Adipocyte (in vitro differentiated cells): Measurements from ENCODE around the gene CS.

Experiments
- DNase-seq: peaks from one replicate; pipeline ENCODE4 v3.0.0-alpha.2; 2015; ENCODE audit warnings: low read depth
- H3K27me3 ChIP-seq: replicated peaks from 2 replicates; pipeline ENCODE4 v1.7.0; 2013; ENCODE audit warnings: mild to moderate bottlenecking, low read length, moderate library complexity; ENCODE audit not compliant: control insufficient read depth, insufficient read depth
- H3K36me3 ChIP-seq: 2 replicates; pipeline ENCODE4 v1.7.0; 2013; ENCODE audit warnings: low read length, mild to moderate bottlenecking, moderate library complexity; ENCODE audit not compliant: control insufficient read depth, insufficient read depth, severe bottlenecking
- H3K4me1 ChIP-seq: 2 replicates; pipeline ENCODE4 v1.7.0; 2013; ENCODE audit warnings: mild to moderate bottlenecking, low read length, moderate library complexity; ENCODE audit not compliant: control insufficient read depth, insufficient read depth
- H3K4me3 ChIP-seq: 2 replicates; pipeline ENCODE4 v1.7.0; 2013; ENCODE audit warnings: mild to moderate bottlenecking, low read length, moderate library complexity
- H3K9ac ChIP-seq: 2 replicates; pipeline ENCODE4 v1.7.0; 2013; ENCODE audit warnings: mild to moderate bottlenecking, low read length, moderate library complexity
- H3K9me3 ChIP-seq: 2 replicates; pipeline ENCODE4 v1.7.0; 2013; ENCODE audit warnings: mild to moderate bottlenecking, low read length, moderate library complexity; ENCODE audit not compliant: control insufficient read depth

The CS gene

DNA sequence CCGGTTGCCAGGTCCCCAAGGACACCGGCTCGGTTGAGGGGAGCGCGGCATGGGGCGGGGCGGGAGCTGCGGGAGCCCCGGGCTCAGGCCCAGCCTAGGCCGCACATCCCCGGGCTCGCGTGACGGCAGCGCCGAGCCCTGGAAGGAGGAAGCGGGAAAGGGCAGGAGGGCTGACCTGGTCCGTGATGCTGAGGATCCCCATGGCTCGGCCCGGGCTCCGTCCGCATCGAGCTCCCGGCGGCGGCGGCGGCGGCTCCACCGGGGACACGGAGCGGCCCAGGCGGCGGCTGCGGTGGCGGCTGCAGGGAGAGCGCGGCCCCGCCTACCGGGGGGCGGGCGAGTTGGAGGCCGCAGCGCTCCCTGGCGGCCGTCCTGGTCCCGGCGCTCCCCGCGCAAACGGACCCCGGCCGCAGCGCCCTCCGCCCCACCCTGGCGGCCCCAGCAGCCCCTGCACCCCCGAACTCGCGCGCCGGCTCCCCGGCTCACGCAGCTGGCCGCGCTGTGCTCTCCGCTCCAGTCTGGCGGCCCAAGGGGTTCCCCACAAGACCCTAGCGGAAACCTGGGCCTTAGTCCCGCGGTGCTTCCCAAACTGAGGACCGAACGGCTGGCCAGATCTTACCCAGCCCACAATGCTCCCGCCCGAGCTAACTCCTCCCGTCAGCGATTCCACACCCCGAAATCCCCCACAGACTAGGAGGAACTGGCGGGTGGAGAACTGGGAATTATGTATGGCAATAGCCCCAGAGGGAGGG lies 41.9 kb downstream of the CS start, which contains the start of gene ANKRD52:
TSS of gene ANKRD52 (minus strand) at position 317 of the 752 bp plus-strand sequence. CDS start at position 202, 115 bp downstream.
- H3K36me3 ChIP-seq: peaks cover 30% of the 10 kb centered on the region
- H3K27me3 ChIP-seq: no peaks in the 10 kb centered on the region
- no peaks in the 10 kb centered on the region for H3K9me3 ChIP-seq
- H3K9ac ChIP-seq: peak within 1 kb of the TSS; percentile 92
- H3K4me1 ChIP-seq: peaks cover 36% of the 10 kb centered on the region
- H3K4me3 ChIP-seq: peak within 1 kb of the TSS; percentile 86
- peak; percentile 95 for DNase-seq

DNA sequence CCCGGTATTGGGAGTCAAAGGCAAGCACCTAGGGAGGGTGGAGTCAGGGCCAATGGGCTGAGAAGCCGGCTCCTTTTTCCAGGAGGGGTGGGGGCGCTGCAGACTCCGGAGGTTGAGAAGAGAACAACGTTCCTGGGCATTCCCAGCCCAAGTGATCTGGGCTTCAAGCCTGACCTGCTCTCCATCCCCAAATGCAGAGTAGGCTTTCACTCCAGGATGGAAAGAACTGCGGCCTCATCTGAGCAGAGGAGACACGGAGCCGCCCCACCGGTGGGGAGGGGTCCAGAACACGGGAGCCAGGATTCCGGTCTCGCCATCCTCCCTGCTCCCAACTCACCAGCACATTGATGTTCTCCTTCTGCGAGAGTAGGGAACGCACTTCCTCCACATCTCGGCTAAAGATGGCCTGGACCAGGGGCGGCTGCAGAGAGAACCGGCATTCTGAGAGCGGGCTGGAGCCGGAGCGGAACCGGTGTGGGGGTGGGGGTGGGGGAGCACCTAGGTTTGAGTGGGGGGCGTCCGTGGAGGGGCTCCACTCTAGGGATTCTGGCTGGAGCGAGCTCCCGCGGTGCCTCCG lies 42.6 kb downstream of the CS start:
- H3K36me3 ChIP-seq: peaks cover 37% of the 10 kb centered on the region
- H3K27me3 ChIP-seq: no peaks in the 10 kb centered on the region
- H3K4me3 ChIP-seq: peak overlapping the region; percentile 86
- H3K4me1 ChIP-seq: peaks cover 36% of the 10 kb centered on the region
- no peaks in the 10 kb centered on the region for H3K9me3 ChIP-seq
- DNase-seq: peak; percentile 60
- peak overlapping the region; percentile 92 for H3K9ac ChIP-seq

- no peaks in the 10 kb centered on the region for H3K27me3 ChIP-seq
- peaks cover 42% of the 10 kb centered on the region for H3K36me3 ChIP-seq
- H3K4me1 ChIP-seq: peaks cover 35% of the 10 kb centered on the region
- no peaks in the 10 kb centered on the region for H3K9me3 ChIP-seq
- peak overlapping the region; percentile 92 for H3K9ac ChIP-seq
- peak overlapping the region; percentile 86 for H3K4me3 ChIP-seq
- DNase-seq: no peak
These were observed 43.1 kb downstream of the CS start for GRCh38 chr12:56257071-56257470.

- Histone ChIP-seq H3K4me1 (peaks cover 29% of the 10 kb centered on the region), H3K4me3 (peak overlapping the region; percentile 86), H3K9ac (peak overlapping the region; percentile 92), H3K36me3 (peaks cover 48% of the 10 kb centered on the region), H3K9me3 (no peaks in the 10 kb centered on the region), H3K27me3 (no peaks in the 10 kb centered on the region)
- DNase-seq: peak; percentile 59
These were observed 43.7 kb downstream of the CS start for GRCh38 chr12:56256326-56256960.

- no peak for DNase-seq
- peaks cover 53% of the 10 kb centered on the region for H3K36me3 ChIP-seq
- H3K9me3 ChIP-seq: no peaks in the 10 kb centered on the region
- no peaks in the 10 kb centered on the region for H3K27me3 ChIP-seq
- H3K9ac ChIP-seq: peak overlapping the region; percentile 92
- H3K4me1 ChIP-seq: peaks cover 26% of the 10 kb centered on the region
- peak overlapping the region; percentile 86 for H3K4me3 ChIP-seq
These were observed 44.5 kb downstream of the CS start for GRCh38 chr12:56255671-56256070.

DNA sequence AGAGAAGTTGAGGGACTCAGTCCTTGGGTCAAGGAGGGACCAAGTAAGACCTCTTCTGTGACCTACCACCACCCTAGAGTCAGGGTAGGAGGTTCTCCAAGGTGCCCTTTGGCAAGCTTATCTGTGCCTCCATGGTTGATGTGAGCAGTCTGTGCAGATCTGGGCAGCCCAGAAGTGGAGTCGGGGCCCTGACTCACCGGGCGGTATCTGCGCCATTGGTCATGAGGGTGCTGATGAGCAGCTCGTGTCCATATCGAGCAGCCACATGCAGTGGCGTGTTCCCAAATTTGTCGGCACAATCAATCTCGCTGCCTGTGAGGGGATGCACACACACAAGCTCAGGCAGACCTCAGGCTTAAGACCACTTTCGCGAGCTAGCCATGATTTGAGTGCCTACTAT lies 47.0 kb downstream of the CS start:
- DNase-seq: no peak
- no peak overlapping the region for H3K4me3 ChIP-seq
- peaks cover 20% of the 10 kb centered on the region for H3K4me1 ChIP-seq
- H3K9ac ChIP-seq: no peak overlapping the region
- H3K36me3 ChIP-seq: peaks cover 76% of the 10 kb centered on the region
- H3K9me3 ChIP-seq: no peaks in the 10 kb centered on the region
- no peaks in the 10 kb centered on the region for H3K27me3 ChIP-seq

DNA sequence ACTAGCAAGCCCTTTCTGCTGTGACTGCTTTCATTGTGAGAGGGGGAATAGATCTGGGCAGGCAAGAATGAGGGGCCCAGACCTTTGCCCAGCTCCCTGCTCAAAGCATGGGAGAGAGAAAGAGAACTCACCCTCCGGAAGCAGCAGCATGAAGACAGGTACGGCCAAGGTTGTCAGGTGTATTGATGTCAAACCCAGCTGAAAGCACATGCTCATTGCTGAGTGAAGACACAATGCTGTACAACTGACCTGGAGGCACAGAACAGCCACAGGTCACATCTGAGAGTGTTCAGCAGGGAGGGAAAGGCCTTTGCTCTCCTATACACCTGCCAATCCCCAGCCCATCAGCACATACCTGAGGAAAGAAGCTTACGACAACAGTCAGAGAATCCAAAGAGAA lies 47.5 kb downstream of the CS start:
- no peaks in the 10 kb centered on the region for H3K27me3 ChIP-seq
- peaks cover 80% of the 10 kb centered on the region for H3K36me3 ChIP-seq
- peaks cover 20% of the 10 kb centered on the region for H3K4me1 ChIP-seq
- no peaks in the 10 kb centered on the region for H3K9me3 ChIP-seq
- no peak overlapping the region for H3K4me3 ChIP-seq
- H3K9ac ChIP-seq: no peak overlapping the region
- DNase-seq: no peak

- no peak for DNase-seq
- peaks cover 88% of the 10 kb centered on the region for H3K36me3 ChIP-seq
- H3K9me3 ChIP-seq: no peaks in the 10 kb centered on the region
- no peak overlapping the region for H3K4me3 ChIP-seq
- H3K9ac ChIP-seq: no peak overlapping the region
- peaks cover 8% of the 10 kb centered on the region for H3K4me1 ChIP-seq
- no peaks in the 10 kb centered on the region for H3K27me3 ChIP-seq
These were observed 51.4 kb downstream of the CS start for GRCh38 chr12:56248711-56249110.

- H3K9ac ChIP-seq: no peak overlapping the region
- no peaks in the 10 kb centered on the region for H3K9me3 ChIP-seq
- H3K4me3 ChIP-seq: no peak overlapping the region
- H3K36me3 ChIP-seq: peaks cover 88% of the 10 kb centered on the region
- no peak for DNase-seq
- peaks cover 12% of the 10 kb centered on the region for H3K4me1 ChIP-seq
- H3K27me3 ChIP-seq: no peaks in the 10 kb centered on the region
These were observed 52.2 kb downstream of the CS start for GRCh38 chr12:56247923-56248322.

GRCh38 chr12:56244494-56244893 lies 55.6 kb downstream of the CS start:
- Histone ChIP-seq H3K4me3 (no peak overlapping the region), H3K9ac (peak overlapping the region; percentile 56), H3K4me1 (peaks cover 12% of the 10 kb centered on the region), H3K27me3 (no peaks in the 10 kb centered on the region), H3K36me3 (peaks cover 91% of the 10 kb centered on the region), H3K9me3 (no peaks in the 10 kb centered on the region)
- no peak for DNase-seq

GRCh38 chr12:56243731-56244181 lies 56.4 kb downstream of the CS start:
- DNase-seq: peak; percentile 11
- Histone ChIP-seq H3K9ac (peak overlapping the region; percentile 56), H3K36me3 (peaks cover 87% of the 10 kb centered on the region), H3K4me1 (peaks cover 12% of the 10 kb centered on the region), H3K9me3 (no peaks in the 10 kb centered on the region), H3K4me3 (no peak overlapping the region), H3K27me3 (no peaks in the 10 kb centered on the region)
